Smooth muscle cell (in vitro differentiated cells): ENCODE data around the gene ZBTB20. TPM values are rescaled to one million over a fixed set of nuclear protein-coding genes. Genes with fewer than 3 reads are reported as not detected.

Experiments used
- DNase-seq: peaks from one replicate; lab custom pipeline; 2025; ENCODE audit not compliant: unreplicated experiment; lab: John Stamatoyannopoulos, UW
- H2AFZ ChIP-seq: fragments of 200-600 bp; sonication (generic); 2 replicates; pipeline ENCODE4 v1.6.0; 2016; ENCODE audit warnings: antibody characterized with exemption, low read depth, mild to moderate bottlenecking
- H3F3A ChIP-seq: fragments of 200-600 bp; sonication (generic); 2 replicates; pipeline ENCODE4 v1.6.0; 2017; ENCODE audit warnings: antibody characterized with exemption, low read depth
- H3K27ac ChIP-seq: fragments of 200-600 bp; sonication (generic); 2 replicates; pipeline ENCODE4 v1.5.1; 2016; ENCODE audit warnings: low read depth, mild to moderate bottlenecking
- H3K27me3 ChIP-seq: fragments of 200-600 bp; sonication (generic); 2 replicates; pipeline ENCODE4 v1.6.1; 2016; ENCODE audit warnings: low read depth, mild to moderate bottlenecking
- H3K36me3 ChIP-seq: fragments of 200-600 bp; sonication (generic); 2 replicates; pipeline ENCODE4 v1.5.1; 2016; ENCODE audit warnings: low read depth
- H3K4me1 ChIP-seq: fragments of 200-600 bp; sonication (generic); 2 replicates; pipeline ENCODE4 v1.5.1; 2016; ENCODE audit warnings: low read depth
- H3K4me2 ChIP-seq: fragments of 200-600 bp; sonication (generic); 2 replicates; pipeline ENCODE4 v1.6.0; 2016; ENCODE audit warnings: mild to moderate bottlenecking
- H3K4me3 ChIP-seq: fragments of 200-600 bp; sonication (generic); 2 replicates; pipeline ENCODE4 v1.5.1; 2016; ENCODE audit warnings: mild to moderate bottlenecking
- H3K79me2 ChIP-seq: fragments of 200-600 bp; sonication (generic); 2 replicates; pipeline ENCODE4 v1.6.0; 2016; ENCODE audit warnings: low read depth, mild to moderate bottlenecking
- H3K9ac ChIP-seq: fragments of 200-600 bp; sonication (generic); 2 replicates; pipeline ENCODE4 v1.6.0; 2016; ENCODE audit warnings: low read depth
- H3K9me3 ChIP-seq: fragments of 200-600 bp; sonication (generic); replicated peaks from 2 replicates; pipeline ENCODE4 v1.5.1; 2016; ENCODE audit warnings: low read depth
- H4K20me1 ChIP-seq: fragments of 200-600 bp; sonication (generic); 2 replicates; pipeline ENCODE4 v1.6.0; 2016; ENCODE audit warnings: low read depth
- CTCF ChIP-seq: fragments of 200-600 bp; sonication (generic); IDR thresholded peaks from 2 replicates; pipeline ENCODE4 v1.5.1; 2017; ENCODE audit warnings: borderline replicate concordance, mild to moderate bottlenecking, antibody characterized with exemption; ENCODE audit not compliant: insufficient read depth, poor library complexity, severe bottlenecking
- WGBS: methylation state at CpG from one replicate; pipeline ENCODE4 v1.1.7; 2016; ENCODE audit warnings: low lambda C conversion rate; 5-methylcytosine and 5-hydroxymethylcytosine counted together
- polyA plus RNA-seq: library from polyadenylated mRNA; unstranded; fragments of >200 nt; fragmentation: Nextera tagmentation; extraction: Ambion mirVana; gene quantifications from 2 replicates; pipeline ENCODE4 v1.2.1, GENCODE V29; 2016
- total RNA-seq: library from RNA; depleted of rRNA; stranded (reverse); fragments of >200 nt; gene quantifications from 2 replicates; pipeline ENCODE4 v1.2.3, GENCODE V29; 2014

Gene ZBTB20
- total and polyA plus RNA-seq, 2 experiments from 2014 or later = 4.9 to 6.8 TPM

GRCh38 chr3:114406922-114407321 lies 740.2 kb downstream of the ZBTB20 start:
- no peaks in the 10 kb centered on the region for H3K36me3 ChIP-seq
- no peaks in the 10 kb centered on the region for H3K9me3 ChIP-seq
- H3K4me2 ChIP-seq = no peak overlapping the region
- WGBS = 97% methylated on average over 3 of the region's 3 CpGs
- no peaks in the 10 kb centered on the region for H3K27me3 ChIP-seq
- no peaks in the 10 kb centered on the region for H4K20me1 ChIP-seq
- H3F3A ChIP-seq = no peaks in the 10 kb centered on the region
- H2AFZ ChIP-seq = no peak overlapping the region
- H3K4me1 ChIP-seq = peaks cover 8% of the 10 kb centered on the region
- H3K4me3 ChIP-seq = no peak overlapping the region
- H3K79me2 ChIP-seq = no peaks in the 10 kb centered on the region
- DNase-seq = no peak
- no peak overlapping the region for H3K27ac ChIP-seq
- TF ChIP-seq CTCF = no peak
- H3K9ac ChIP-seq = no peak overlapping the region

- Histone ChIP-seq H4K20me1 (no peaks in the 10 kb centered on the region), H2AFZ (no peak overlapping the region), H3K79me2 (no peaks in the 10 kb centered on the region), H3K36me3 (no peaks in the 10 kb centered on the region), H3K27ac (no peak overlapping the region), H3K9me3 (no peaks in the 10 kb centered on the region), H3K4me2 (no peak overlapping the region), H3K27me3 (no peaks in the 10 kb centered on the region), H3F3A (no peaks in the 10 kb centered on the region), H3K4me1 (peaks cover 8% of the 10 kb centered on the region), H3K4me3 (no peak overlapping the region), H3K9ac (no peak overlapping the region)
- no peak for DNase-seq
- WGBS = 90% methylated on average over 3 of the region's 3 CpGs
- no peak for TF ChIP-seq CTCF
Measured at GRCh38 chr3:114406286-114406685, 740.8 kb downstream of the ZBTB20 start.

GRCh38 chr3:114405202-114405990 lies 741.7 kb downstream of the ZBTB20 start:
- Histone ChIP-seq H3K4me3 (no peak overlapping the region), H4K20me1 (no peaks in the 10 kb centered on the region), H2AFZ (no peak overlapping the region), H3K27ac (no peak overlapping the region), H3K79me2 (no peaks in the 10 kb centered on the region), H3K4me2 (no peak overlapping the region), H3K27me3 (no peaks in the 10 kb centered on the region), H3K9ac (no peak overlapping the region), H3K9me3 (no peaks in the 10 kb centered on the region), H3K36me3 (no peaks in the 10 kb centered on the region), H3F3A (no peaks in the 10 kb centered on the region), H3K4me1 (peaks cover 5% of the 10 kb centered on the region)
- no peak for DNase-seq
- TF ChIP-seq CTCF = no peak
- 84% methylated on average over 2 of the region's 2 CpGs for WGBS

DNA sequence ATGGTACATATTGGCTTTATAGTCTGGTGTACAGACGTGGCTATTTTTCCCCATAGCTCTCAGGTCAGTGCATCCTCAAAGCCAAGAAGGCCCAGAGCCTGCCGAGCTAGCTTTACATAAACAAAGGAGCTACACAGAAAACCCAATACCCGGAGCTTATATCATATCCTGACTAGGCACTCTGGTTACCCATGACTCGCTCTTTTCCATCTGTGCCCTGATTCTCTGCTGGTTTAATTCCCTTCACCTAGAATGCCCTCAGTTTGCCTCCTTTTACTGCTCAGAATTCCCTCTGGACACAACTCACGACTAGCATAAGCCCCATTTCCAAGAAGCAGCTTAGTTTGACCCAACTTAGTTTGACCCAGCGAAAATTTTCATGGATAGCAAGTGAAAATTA lies 742.5 kb downstream of the ZBTB20 start:
- no peak overlapping the region for H3K27ac ChIP-seq

More for the DNA sequence above, 742.5 kb downstream of the ZBTB20 start:
- no peak for TF ChIP-seq CTCF
- Histone ChIP-seq H3K27me3 (no peaks in the 10 kb centered on the region), H3K4me1 (peaks cover 5% of the 10 kb centered on the region), H3K36me3 (no peaks in the 10 kb centered on the region), H4K20me1 (no peaks in the 10 kb centered on the region), H3K4me3 (no peak overlapping the region), H3K4me2 (no peak overlapping the region), H2AFZ (no peak overlapping the region), H3K79me2 (no peaks in the 10 kb centered on the region), H3K9ac (no peak overlapping the region), H3F3A (no peaks in the 10 kb centered on the region), H3K9me3 (no peaks in the 10 kb centered on the region)
- WGBS = 58% methylated on average over 6 of the region's 6 CpGs
- DNase-seq = no peak
